Natural killer cell (primary cell): ENCODE measurements around the gene RPS17. TPM values are rescaled to one million over a fixed set of nuclear protein-coding genes. Genes with fewer than 3 reads are reported as not detected.

ENCODE experiments used
- ATAC-seq, 3 donors: fragments of 150-1000 bp in 2 of 3; fragments of 200-7000 bp in 1 of 3; cut with Tn5 transposase; 1 replicate in 1 of 3; 2 replicates in 2 of 3; pipeline ENCODE4 v1.10.0; 2021; ENCODE audit warnings: mild to moderate bottlenecking in 2 of 3, moderate library complexity in 2 of 3
- DNase-seq, 2 donors: peaks; one replicate each; pipeline versions ENCODE4 v3.0.0 to v3.0.0-alpha.2; 2013 to 2021; ENCODE audit warnings: mixed read lengths in 1 of 2
- H3K27ac ChIP-seq: one replicate; pipeline ENCODE4 v1.5.1; 2013; ENCODE audit warnings: mild to moderate bottlenecking, low read length
- H3K27me3 ChIP-seq: one replicate; pipeline ENCODE4 v1.6.1; 2013; ENCODE audit warnings: low read length; ENCODE audit not compliant: control insufficient read depth, insufficient read depth
- H3K36me3 ChIP-seq: one replicate; pipeline ENCODE4 v1.6.1; 2013; ENCODE audit warnings: low read length; ENCODE audit not compliant: control insufficient read depth, insufficient read depth
- H3K4me1 ChIP-seq: one replicate; pipeline ENCODE4 v1.6.1; 2013; ENCODE audit warnings: low read length; ENCODE audit not compliant: control insufficient read depth, insufficient read depth
- H3K4me3 ChIP-seq: one replicate; pipeline ENCODE4 v1.5.1; 2013; ENCODE audit warnings: low read length
- H3K9me3 ChIP-seq: one replicate; pipeline ENCODE4 v1.6.1; 2013; ENCODE audit warnings: low read length; ENCODE audit not compliant: control insufficient read depth, insufficient read depth
- H3K27ac Mint-ChIP-seq, 2 donors: one replicate each; pipeline ENCODE4 v1.8.0; 2022; ENCODE audit warnings: mild to moderate bottlenecking in 2 of 2, mixed read lengths in 2 of 2, moderate library complexity in 1 of 2
- H3K27me3 Mint-ChIP-seq, 2 donors: one replicate each; pipeline ENCODE4 v1.8.0; 2022; ENCODE audit warnings: low read depth in 2 of 2, mixed read lengths in 2 of 2
- H3K36me3 Mint-ChIP-seq: one replicate; pipeline ENCODE4 v1.8.0; 2022; ENCODE audit warnings: mixed read lengths
- H3K4me1 Mint-ChIP-seq, 2 donors: one replicate each; pipeline ENCODE4 v1.8.0; 2022; ENCODE audit warnings: mixed read lengths in 2 of 2
- H3K4me3 Mint-ChIP-seq: one replicate; pipeline ENCODE4 v1.8.0; 2022; ENCODE audit warnings: mild to moderate bottlenecking, moderate library complexity, mixed read lengths
- H3K9me3 Mint-ChIP-seq, 2 donors: one replicate each; pipeline ENCODE4 v1.8.0; 2022; ENCODE audit warnings: mixed read lengths in 2 of 2
- WGBS: methylation state at CpG from one replicate; pipeline ENCODE4 v1.1.7; 2013; ENCODE audit warnings: missing lambda C conversion rate; ENCODE audit not compliant: insufficient coverage; 5-methylcytosine and 5-hydroxymethylcytosine counted together
- intact Hi-C: fragments of 100-400 bp; cut with micrococcal nuclease; formaldehyde crosslinking; loops from one replicate; pipeline ENCODE4 v1.14.2; 2022
- total RNA-seq, 4 donors: library from RNA; stranded (reverse); fragments of 120-200 nt in 1 of 4; gene quantifications; one replicate each; pipeline versions ENCODE4 v1.2.3 to v1.2.4, GENCODE V29; 2013 to 2022
- TF ChIP-seq, protein P1 (sequence below): fragments of 200-600 bp; IDR thresholded peaks from one replicate; pipeline ENCODE4 v1.8.0; 2022; ENCODE audit warnings: antibody characterized with exemption

RPS17 gene
- total RNA-seq, 3 donors from 2014 or later (not counting 1 experiment from before 2014, with no cell fraction given), result 1,035 to 1,314 (median 1,130) TPM

DNA sequence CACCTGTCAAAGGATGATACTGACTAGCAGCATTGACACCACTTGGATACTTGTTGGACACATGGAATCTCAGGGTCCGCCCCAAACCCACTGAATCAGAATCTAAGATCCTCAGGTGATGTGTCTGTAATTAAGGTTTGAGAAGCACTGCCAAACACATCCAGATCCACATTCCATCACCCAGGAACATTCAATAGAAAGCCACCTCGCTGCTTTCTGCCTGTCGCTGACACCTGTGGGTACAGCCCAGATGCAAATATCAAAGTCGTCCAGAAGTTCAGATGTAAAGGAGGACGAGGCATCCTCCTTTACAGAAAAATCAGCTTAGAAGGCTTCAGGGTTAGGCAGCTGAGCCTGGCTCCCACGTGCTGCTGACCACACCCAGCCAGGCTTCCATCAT lies 5.2 kb upstream of the RPS17 start:
- H3K9me3 Mint-ChIP-seq, result no peaks in the 10 kb centered on the region
- H3K4me3 ChIP-seq, result no peak overlapping the region
- WGBS, result 79% methylated on average over 5 of the region's 6 CpGs
- no peaks in the 10 kb centered on the region for H3K36me3 ChIP-seq
- no peak for ATAC-seq
- peaks cover 8 to 15% of the 10 kb centered on the region in 2 donors for H3K4me1 Mint-ChIP-seq
- H3K27me3 ChIP-seq, result no peaks in the 10 kb centered on the region
- H3K4me1 ChIP-seq, result peaks cover 9% of the 10 kb centered on the region
- H3K27ac Mint-ChIP-seq, result no peak overlapping the region
- TF ChIP-seq, protein P1, sequence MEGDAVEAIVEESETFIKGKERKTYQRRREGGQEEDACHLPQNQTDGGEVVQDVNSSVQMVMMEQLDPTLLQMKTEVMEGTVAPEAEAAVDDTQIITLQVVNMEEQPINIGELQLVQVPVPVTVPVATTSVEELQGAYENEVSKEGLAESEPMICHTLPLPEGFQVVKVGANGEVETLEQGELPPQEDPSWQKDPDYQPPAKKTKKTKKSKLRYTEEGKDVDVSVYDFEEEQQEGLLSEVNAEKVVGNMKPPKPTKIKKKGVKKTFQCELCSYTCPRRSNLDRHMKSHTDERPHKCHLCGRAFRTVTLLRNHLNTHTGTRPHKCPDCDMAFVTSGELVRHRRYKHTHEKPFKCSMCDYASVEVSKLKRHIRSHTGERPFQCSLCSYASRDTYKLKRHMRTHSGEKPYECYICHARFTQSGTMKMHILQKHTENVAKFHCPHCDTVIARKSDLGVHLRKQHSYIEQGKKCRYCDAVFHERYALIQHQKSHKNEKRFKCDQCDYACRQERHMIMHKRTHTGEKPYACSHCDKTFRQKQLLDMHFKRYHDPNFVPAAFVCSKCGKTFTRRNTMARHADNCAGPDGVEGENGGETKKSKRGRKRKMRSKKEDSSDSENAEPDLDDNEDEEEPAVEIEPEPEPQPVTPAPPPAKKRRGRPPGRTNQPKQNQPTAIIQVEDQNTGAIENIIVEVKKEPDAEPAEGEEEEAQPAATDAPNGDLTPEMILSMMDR, result no peak
- H3K36me3 Mint-ChIP-seq, result no peaks in the 10 kb centered on the region
- intact Hi-C loops, result no loop called here
- H3K27me3 Mint-ChIP-seq, result peaks cover 9 to 15% of the 10 kb centered on the region in 2 donors
- H3K27ac ChIP-seq, result no peak overlapping the region
- no peak overlapping the region for H3K4me3 Mint-ChIP-seq
- DNase-seq, result no peak
- H3K9me3 ChIP-seq, result no peaks in the 10 kb centered on the region

GRCh38 chr15:82545002-82545401 lies 4.7 kb upstream of the RPS17 start:
- H3K36me3 ChIP-seq, result no peaks in the 10 kb centered on the region

GRCh38 chr15:82544431-82544830 lies 4.2 kb upstream of the RPS17 start:
- WGBS, result 92% methylated on average over 9 of the region's 9 CpGs
- Mint-ChIP-seq H3K4me1 (peaks cover 9 to 18% of the 10 kb centered on the region in 2 donors), H3K27me3 (peaks cover 4 to 8% of the 10 kb centered on the region in 2 donors), H3K36me3 (no peaks in the 10 kb centered on the region), H3K27ac (no peak overlapping the region), H3K9me3 (no peaks in the 10 kb centered on the region), H3K4me3 (no peak overlapping the region)
- intact Hi-C loops, result no loop called here
- no peak for ATAC-seq
- no peak for DNase-seq
- TF ChIP-seq, protein P1, result no peak
- H3K4me3 ChIP-seq, result no peak overlapping the region
- peaks cover 14% of the 10 kb centered on the region for H3K4me1 ChIP-seq
- H3K9me3 ChIP-seq, result no peaks in the 10 kb centered on the region
- H3K27me3 ChIP-seq, result no peaks in the 10 kb centered on the region
- H3K27ac ChIP-seq, result no peak overlapping the region
- no peaks in the 10 kb centered on the region for H3K36me3 ChIP-seq

More at GRCh38 chr15:82545002-82545401, 4.7 kb upstream of the RPS17 start:
- Mint-ChIP-seq H3K27ac (no peak overlapping the region), H3K4me3 (no peak overlapping the region), H3K9me3 (no peaks in the 10 kb centered on the region), H3K36me3 (no peaks in the 10 kb centered on the region), H3K27me3 (peaks cover 4 to 11% of the 10 kb centered on the region in 2 donors), H3K4me1 (peaks cover 8 to 15% of the 10 kb centered on the region in 2 donors)
- DNase-seq (no peak), ATAC-seq (no peak)
- H3K4me1 ChIP-seq, result peaks cover 9% of the 10 kb centered on the region
- no peaks in the 10 kb centered on the region for H3K27me3 ChIP-seq
- H3K27ac ChIP-seq, result no peak overlapping the region
- TF ChIP-seq, protein P1, result no peak
- H3K9me3 ChIP-seq, result no peaks in the 10 kb centered on the region
- intact Hi-C loops, result no loop called here
- H3K4me3 ChIP-seq, result no peak overlapping the region
- WGBS, result 77% methylated on average over 3 of the region's 3 CpGs

- intact Hi-C loops, result no loop called here
- Mint-ChIP-seq H3K36me3 (no peaks in the 10 kb centered on the region), H3K4me3 (no peak overlapping the region), H3K27ac (no peak overlapping the region), H3K27me3 (peaks cover 4 to 8% of the 10 kb centered on the region in 2 donors), H3K9me3 (no peaks in the 10 kb centered on the region), H3K4me1 (peaks cover 21 to 31% of the 10 kb centered on the region in 2 donors)
- no peak for ATAC-seq
- WGBS, result 7% methylated on average over 2 of the region's 2 CpGs
- Histone ChIP-seq H3K4me3 (no peak overlapping the region), H3K36me3 (peaks cover 8% of the 10 kb centered on the region), H3K9me3 (no peaks in the 10 kb centered on the region), H3K4me1 (peaks cover 23% of the 10 kb centered on the region), H3K27ac (no peak overlapping the region), H3K27me3 (no peaks in the 10 kb centered on the region)
- TF ChIP-seq, protein P1, result no peak
- DNase-seq, result peak in 1 of 2 donors; percentile 39
Observed at GRCh38 chr15:82543160-82543559, 2.9 kb upstream of the RPS17 start.
